Activated T-helper 1 cell treated with Interleukin-2 at 50 U/mL for 16 hours (primary cell): ENCODE results near the gene RHOH.

ENCODE experiments used
- DNase-seq: peaks from one replicate; pipeline ENCODE4 v3.0.0-alpha.2; 2020; ENCODE audit warnings: low read depth

RHOH gene

DNA sequence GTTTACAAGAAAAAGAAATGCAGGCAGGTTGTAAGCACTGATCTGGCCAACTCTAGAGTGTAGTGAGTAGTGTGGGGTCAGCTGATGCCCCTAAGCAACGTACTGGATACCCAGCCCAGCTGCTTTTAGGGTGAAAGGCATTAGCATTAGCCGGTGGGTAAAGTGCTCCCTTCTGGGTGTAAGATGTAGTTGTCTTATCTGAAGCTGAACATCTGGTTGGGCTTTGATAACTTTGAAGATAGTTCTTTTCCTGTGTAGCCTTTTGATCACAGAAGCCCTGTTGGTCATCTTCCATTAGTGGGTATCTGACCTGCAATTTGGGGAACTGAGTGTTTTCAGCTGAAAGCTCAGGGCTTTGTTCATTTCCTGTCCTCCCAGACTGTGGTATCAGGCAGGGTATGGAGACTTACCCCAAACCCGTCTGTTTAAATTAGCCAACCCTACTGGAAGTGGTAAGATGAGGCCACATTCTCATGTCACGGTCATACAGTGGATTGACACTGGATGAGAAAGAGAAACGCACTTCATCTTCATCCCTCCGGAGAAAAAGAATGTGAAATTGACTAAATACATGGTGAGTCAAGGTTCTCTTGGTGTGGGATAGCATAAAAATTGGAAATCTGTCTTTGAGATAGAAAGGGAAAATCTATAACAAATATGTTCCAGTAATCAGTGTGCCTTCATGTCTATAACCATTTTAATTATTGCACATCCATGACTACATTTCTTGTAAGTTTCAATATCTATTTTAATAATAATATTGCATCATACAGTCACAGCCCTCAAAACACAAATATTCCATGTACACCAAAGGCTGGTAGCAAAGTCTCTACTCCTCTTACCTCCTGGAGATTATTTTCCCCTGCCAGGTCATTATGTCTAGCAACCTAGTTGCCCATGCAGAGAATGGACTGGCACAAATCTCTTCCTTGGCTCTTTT is 8.7 kb downstream of the RHOH start:
- no peak for DNase-seq

- DNase-seq = no peak
Measured at GRCh38 chr4:40206426-40206825, 9.6 kb downstream of the RHOH start.

DNA sequence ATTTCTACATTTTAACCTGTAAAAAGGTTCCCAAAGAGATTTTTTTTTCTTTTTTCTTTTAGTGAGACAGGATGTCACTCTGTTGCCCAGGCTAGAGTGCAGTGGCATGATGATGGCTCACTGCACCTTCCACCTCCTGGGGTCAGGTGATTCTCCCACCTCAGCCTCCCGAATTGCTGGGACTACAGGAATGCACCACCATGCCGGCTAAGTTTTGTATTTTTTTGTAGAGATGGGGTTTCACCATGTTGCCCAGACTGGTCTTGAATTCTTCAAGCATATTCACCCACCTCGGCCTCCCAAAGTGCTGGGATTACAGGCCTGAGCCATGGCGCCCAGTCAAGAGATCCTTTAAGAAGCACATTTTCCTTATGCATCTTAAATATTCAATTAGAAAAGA is 12.6 kb downstream of the RHOH start:
- DNase-seq = no peak

GRCh38 chr4:40210776-40211175 is 13.9 kb downstream of the RHOH start:
- no peak for DNase-seq

GRCh38 chr4:40211224-40212185 is 14.7 kb downstream of the RHOH start:
- no peak for DNase-seq

DNA sequence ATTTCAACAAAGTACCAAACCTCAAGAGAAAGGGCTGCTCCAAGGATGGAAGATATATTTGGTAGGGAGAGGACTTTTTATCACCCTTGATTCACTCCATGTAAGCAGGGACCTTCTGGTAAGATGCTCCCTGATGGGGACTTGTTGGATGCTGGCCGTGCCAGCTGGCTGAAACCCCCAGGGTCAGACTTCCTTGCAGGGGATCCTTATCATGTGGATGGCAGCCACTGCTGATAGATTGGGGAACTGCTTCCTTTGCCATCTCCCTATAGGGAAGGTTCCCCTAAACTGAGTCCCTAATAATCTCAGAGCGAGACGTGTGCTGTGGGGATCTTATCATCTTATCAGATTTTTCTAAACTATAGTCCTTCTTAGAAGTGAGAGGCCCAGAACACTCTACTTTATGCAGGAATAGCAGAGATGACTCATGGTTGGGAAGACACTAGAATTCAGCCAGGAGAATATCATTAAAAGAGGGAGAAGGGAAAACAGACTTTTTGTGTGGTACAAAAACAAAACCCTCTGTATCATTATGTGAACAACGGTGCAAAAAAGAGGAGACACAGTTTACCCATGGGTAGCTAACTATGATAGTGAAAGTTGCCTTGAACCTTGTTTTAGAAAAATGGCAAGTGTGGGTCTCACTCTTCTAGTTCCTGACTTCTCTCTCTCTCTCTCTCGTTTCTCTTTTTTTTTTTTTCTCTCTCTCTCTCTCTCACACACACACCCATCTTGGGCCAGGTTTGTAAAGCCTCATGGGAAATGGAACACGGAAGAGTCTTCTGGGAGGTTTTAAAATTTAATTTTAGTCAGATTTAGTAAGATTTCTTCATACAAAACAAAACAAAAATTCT is 16.1 kb downstream of the RHOH start:
- DNase-seq = no peak

DNA sequence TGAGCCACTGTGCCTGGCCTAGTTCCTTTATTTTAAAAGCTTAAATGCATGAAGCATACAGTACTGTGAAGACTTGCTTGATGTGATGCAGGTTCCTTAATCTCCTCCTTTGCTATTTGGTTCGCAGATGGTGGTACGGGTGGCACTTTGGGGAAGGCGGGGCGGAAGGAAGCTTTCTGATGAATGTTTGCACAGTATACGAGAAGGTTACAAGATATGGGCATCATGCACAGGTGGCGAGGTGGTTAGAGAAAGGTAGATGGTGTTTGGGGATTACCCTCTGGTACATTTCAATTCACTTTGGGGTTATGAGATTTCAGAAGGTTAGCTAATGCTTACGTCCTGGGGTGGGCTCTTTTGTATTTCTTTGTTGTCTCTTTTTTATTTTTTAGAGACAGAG is 17.2 kb downstream of the RHOH start:
- no peak for DNase-seq

DNA sequence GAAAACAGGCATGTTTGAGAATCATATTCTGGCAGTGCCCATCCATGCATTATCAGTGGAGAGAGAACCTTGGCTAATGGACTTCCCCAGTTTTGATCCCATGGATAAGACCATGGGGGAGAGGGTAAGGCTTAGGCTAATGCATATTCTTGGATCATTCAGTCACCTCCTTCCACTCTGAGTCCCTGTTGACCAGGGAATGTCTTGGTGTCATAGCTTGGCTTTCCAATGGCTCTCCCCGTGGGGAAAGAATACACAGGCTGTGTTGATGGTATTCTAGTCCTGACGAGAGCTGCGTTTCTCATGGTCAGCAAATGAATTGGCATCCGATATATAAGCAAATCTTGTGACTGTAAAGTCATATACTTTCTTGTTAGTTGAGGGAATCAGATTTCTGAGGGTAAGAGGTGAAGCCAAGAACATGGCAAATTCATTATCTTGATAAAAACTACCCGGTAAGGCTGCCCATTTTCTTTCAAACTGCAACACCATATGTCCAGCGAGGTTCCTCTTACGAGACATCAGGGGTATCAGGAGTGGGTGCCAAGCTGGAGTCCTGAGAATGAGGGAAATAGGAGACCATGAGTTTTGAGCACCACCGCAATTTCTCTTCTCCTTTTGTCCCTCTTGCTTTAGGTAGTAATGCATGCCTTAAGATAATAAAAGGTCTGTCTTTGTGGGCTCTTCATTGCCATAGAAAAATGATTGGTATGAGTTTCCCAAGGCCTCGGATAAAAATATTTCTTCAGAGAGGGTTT is 18.0 kb downstream of the RHOH start:
- no peak for DNase-seq

- DNase-seq = no peak
Measured at GRCh38 chr4:40216622-40217366, 20.0 kb downstream of the RHOH start.

DNA sequence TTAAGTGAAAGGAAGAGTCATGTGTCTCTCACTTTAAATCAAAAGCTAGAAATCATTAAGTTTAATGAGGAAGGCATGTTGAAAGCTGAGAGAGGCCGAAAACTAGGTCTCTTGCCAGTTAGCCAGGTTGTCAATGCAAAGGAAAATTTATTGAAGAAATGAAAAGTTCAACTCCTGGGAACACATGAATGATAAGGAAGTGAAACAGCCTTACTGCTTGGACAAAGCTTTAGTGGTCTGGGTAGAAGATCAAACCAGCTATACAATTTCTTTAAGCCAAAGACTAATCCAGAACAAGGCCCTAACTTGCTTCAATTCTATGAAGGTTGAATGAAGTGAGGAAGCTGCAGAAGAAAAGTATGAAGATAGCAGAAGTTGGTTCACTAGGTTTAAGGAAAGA is 24.9 kb downstream of the RHOH start:
- no peak for DNase-seq

- DNase-seq = no peak
Measured at GRCh38 chr4:40223343-40223742, 26.5 kb downstream of the RHOH start.

DNA sequence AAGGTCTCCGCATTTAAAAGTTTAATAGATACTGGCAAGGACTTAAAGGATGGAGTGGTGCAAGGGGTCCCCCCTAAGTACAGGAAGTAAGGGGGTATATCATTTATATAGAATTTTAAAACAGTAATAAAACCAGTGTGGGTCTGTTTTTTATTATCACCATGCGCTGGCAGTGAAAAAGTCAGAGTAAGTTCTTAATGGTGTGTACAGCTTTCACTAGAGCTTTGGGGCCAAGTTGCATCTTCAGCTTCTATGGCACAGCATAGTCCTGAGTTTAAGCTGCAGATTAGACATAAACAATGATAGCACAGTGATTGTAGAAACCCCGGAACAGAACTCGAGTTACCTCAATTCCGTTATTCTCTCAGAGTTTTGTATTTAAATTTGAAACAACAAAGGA is 27.6 kb downstream of the RHOH start:
- DNase-seq = no peak

DNA sequence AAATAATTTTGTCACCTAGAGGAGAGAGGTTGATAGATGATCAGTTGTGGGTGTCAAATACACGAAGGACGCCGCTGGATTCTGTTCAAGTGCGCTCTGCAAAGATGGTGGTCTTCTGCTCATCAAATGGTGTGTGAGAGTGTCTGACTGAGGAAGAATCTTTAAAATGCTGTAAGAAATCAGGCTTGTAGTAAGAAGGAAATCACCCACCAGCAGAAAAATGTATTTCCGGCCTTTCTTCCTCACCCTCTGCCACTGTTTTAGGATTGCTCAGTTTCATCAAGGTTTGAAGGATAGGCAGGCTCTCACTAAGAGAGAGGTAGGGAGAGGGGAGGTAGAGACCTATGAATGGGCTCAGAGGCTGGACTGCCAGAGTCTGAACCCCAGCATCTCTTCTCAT is 28.7 kb downstream of the RHOH start:
- no peak for DNase-seq

DNA sequence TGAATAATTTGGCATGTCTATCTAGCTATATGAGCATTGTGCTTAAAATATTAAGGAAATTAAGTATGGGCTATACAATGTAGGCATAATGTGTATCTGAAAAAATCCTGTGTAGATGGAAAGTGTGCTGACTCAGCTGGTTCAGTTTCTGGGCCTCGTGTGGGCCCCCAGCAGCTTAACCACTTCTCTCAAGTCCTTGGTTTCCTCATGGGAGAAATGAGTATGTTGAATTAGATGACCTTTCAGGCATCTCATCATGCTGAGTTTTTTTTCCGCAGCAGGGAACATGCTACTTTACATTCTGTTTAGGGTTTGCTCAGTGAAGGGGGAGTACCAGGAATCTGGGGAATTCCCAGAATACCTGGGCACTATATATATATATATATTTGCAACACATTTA is 30.5 kb downstream of the RHOH start:
- DNase-seq = no peak

DNA sequence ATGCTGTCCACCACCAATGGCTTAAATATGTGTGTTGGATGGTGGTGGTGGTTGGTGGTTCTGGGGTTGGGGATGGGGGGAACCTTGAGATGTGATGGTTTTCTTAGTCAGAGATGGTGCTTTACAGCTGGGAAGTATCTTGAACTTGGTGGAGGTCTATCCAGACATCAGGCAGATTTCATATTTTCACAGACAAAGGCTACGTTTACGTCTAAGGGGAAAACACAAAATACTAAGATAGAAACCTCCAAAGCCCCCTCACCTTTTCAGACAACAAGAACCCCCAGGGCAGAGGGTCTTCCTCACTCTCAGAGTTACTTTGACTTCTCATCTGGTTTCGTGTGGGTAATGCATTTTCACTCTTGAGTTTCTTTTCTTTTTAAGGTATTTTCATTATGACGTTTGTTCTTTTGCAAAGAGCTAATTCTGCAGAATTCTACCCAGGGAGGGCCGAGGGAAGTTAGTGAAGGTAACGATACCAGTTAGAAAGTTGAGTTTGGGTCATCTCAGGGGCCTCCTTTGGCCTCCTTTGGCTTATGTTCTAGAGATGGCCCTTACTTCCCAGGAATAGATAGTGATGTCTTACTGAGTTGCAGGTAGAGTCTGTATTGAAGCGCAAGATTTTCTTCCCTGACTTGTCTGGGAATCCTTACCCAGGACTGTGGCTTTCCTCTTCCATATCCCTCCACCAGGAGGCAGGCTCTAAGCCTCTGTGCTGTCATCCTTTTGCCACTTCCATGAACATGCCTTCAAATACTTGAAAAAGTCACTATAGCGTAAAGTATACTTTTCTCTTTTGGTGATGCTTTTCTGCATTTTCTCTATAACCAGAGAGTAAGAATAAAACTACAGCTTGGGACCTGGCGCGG is 31.9 kb downstream of the RHOH start:
- no peak for DNase-seq

GRCh38 chr4:40231316-40231863 is 34.6 kb downstream of the RHOH start:
- DNase-seq = no peak

GRCh38 chr4:40232610-40233009 is 35.8 kb downstream of the RHOH start:
- no peak for DNase-seq

GRCh38 chr4:40233227-40233626 is 36.4 kb downstream of the RHOH start:
- DNase-seq = no peak

GRCh38 chr4:40234519-40235039 is 37.7 kb downstream of the RHOH start:
- no peak for DNase-seq
